Midbrain (tissue), 1 donor: ENCODE data around the gene FER1L5.
A peak's percentile ranks its signal among the peaks of the same experiment; 100 is the strongest.

Experiments used
- DNase-seq: peaks from one replicate; lab custom pipeline; 2025; lab: John Stamatoyannopoulos, UW

The FER1L5 gene

GRCh38 chr2:96642564-96643360 lies at the start of gene FER1L5:
TSS of gene FER1L5 (plus strand) at chr2:96642764. CDS start at chr2:96642837, 73 bp downstream.
- peak; percentile 30 for DNase-seq

DNA sequence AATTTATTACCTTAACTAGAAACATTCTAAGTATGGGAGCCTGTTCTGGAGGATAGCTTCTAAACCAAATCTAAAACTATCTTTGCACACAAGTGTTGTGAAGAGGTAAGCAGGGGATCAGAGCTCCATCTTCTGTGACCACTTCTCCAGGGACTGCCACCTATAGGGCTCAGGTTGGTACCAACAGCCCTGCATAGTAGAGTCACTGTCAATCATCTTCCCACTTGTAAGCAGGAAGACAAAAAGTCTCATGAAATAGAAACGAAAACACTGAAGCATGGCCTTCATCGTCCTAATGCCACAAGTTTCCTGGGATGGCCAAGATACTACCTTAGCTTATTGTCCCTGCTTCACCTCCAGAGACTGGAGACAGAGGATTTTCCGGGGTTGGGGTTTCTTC lies 48.3 kb upstream of the FER1L5 start:
- DNase-seq = no peak

DNA sequence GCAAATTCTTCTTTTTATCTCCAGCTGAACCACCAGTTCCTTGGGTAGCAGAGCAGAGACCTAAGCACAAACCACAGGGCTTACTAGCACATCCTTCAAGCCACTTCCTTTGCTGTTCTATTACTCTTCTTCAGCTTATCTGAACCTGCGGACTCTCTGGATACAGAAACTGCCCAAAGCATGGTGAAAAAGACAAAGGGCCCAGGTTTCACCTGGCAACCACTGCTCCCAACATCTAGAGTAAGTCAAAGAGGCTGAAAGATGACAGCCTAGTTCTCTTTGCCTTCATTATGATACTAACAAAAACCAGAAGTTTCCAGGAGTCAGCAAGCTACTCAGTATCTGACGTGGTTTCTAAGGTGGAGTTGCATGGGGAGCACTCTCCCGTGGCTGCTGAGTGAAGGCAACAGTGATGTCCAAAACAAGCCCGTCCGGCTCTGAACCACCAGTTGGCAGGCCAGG lies 47.8 kb upstream of the FER1L5 start:
- no peak for DNase-seq

DNA sequence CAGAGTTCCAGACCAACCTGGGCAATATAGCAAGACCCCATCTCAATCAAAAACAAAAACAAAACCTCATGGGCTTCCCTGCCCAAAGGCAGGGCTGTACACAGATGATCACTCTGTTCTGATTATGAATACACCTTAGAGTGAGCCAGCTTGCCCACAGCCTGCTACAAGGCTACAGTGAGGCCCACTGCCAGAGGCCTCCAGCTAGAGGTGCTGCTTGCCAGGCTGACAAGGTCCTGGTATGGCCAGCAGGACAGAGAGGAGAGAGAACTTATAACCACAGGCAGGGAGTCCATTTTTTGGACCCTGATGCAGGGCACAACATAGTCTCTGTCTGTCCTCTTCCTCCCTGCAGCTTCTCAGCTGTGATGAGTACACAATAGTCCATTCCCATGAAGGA lies 46.0 kb upstream of the FER1L5 start:
- no peak for DNase-seq

- no peak for DNase-seq
Observed at GRCh38 chr2:96599941-96600340, 42.6 kb upstream of the FER1L5 start.

DNA sequence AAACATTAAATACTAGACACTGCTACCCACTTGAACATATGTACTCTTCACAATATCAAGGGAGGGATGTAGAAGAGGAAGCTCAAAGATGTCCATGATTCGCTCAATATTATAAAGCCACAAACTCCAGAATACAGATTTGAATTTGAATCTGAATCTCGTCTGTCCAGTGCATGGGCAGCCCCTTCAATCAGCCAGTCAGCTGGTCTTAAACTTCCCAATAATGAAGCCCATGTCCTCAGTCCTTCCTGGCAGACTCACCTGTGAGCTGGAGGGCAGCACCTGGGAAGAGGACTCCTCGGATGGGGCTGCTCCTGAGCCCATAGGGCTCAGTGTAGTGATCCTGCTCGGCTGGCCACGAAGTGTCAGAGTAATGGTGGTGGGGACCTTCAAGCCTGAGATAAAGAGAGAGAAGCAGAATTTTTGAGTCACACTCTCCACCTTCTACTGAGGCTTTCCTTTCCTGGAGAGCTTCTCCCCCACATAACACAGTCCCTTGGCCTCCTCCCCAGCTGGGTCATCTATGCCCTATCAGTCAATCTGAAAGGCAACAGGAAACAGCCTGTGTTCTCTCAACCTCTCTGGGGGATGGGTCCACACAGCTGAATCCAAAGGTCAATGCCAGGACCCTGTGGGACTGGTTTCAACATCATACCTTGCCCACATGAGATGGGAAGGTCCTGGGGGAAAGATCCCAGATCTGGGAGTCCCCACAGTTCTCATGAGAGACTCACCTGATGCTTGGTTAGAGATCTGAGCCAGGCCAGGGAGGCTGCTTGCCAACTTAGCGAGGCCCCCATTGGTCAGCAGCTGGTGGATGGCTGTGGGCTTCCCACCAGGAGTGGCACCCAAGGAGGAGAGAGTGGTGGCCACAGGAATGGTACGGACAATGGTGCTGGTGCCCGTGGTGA lies 40.9 kb upstream of the FER1L5 start:
- DNase-seq = no peak

DNA sequence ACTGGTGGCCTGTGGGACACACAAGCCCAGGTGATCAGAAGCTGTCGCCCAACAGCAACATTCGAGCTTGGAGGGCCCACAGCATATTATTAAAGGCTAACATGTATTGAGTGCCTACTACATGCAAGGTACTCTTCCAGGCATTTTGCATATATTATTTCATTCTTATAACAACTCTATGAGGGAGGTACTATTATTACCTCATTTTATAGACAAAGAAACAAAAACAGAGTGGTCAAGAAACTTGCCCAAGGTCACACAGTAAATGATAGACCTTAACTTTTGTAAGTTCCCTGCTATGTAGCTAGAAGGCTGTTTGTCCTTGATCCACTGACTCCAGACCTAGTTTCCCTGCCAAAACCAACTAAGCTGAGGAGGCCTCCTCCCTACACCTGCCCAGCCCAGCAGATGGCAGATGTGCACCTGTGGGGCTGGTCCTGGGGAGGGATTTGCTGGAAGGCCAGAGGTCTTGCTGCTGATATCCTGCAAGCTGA lies 40.2 kb upstream of the FER1L5 start:
- no peak for DNase-seq

DNA sequence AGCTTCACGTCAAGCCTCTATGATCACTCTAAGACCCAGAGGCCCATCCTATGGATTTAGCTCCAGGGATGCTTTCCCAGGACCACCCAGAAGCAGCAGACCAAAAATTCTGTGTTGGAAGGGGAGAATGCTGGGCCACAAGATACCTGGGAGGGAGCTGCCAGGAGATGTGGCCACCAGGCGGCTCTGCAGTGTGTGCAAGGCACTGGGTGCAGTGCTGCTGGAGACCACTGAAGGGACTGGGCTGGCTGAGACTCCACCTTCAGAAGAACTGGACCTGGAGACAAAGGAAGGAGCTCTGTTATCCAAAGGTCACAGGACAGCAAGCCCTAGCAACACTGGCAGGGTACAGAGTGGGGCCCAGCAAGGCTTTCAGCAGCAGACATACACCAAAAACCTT lies 38.5 kb upstream of the FER1L5 start:
- DNase-seq = no peak

- DNase-seq = no peak
Observed at GRCh38 chr2:96608469-96609455, 33.8 kb upstream of the FER1L5 start.

DNA sequence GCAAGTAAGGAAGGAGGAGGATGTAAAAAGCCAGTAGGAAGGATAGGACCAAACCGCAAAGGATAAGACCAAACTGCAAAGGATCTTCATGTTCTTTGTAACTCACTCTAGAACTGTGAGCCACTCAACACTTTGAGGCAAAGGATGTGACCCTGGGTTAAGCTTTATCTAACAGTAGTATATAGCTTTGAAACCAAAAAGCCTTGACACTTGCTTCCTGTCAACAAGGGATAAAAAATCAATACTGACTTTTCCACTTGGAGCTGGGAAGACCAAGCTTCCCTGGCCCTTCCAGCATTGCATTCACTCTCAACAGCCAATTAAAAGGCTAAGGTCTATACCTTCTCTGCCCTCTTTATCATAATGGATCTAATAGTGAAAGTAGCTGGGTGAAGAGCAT lies 26.4 kb upstream of the FER1L5 start:
- no peak for DNase-seq

GRCh38 chr2:96616535-96616934 lies 26.0 kb upstream of the FER1L5 start:
- DNase-seq = no peak

DNA sequence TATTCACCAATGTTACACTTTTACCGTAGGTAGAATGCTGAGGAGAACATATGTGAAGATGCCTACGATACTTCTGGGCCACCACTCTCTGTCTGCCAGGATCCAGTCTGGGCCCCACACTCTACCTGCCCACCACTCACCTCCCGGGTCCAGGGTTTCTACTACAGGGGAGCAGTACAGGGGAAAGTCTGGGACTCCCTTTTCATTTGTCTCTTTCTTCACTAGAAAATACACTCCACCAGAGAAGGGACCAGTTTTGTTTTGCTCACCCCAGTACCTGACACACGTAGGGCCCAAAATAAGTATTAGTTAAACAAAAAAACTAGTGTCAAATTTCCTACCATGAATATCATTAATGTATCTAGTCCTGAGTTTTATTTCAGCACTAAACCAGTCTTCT lies 25.6 kb upstream of the FER1L5 start:
- no peak for DNase-seq

DNA sequence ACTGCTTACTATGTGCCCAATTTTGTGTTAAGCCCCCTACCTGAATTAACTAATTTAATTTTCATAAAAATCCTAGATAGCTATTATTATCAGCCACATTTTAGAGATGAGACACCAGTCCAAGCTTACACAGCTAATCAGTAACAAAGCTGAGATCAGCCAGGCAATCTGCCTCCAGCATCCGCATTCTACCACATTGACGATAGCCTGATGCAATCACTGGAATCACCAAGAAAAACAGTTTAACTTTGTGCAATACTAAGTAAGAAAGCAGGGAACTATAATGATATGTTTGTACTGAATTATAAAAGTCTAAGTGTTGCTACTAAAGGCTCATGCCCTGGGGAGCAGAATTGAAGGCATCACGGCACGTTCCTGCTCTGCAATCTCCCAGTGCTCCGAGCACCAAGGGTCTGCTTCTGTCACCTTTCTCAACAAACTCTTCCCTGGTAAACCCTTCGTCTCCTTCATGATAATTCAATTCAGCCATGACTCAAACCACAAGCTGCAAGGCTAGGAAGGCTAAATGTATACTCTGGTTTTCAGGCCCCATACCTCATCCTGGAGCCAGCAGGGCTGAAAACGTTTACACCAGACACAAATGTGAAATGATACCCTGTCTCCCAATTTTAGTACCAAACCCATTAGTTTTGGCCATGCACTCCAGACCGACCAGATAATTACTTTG lies 23.8 kb upstream of the FER1L5 start:
- no peak for DNase-seq

DNA sequence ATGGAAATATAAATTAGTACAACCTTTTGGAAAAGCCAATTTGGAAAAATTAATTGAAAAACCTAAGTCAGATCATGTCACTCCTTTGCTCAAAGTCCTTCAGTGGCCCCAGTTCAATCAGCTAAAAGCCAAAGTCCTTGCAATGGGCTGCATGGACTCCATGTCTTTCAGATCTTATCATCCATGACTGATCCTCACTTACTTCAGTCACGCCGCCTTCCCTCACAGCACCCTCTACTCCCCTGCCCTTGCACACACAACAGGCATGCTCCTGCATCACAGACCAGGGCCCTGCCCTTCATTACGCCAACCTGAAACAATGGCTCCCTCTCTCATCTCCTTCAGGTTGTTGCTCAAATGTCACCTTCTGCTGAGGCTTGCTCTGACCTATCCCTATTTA lies 20.0 kb upstream of the FER1L5 start:
- no peak for DNase-seq

DNA sequence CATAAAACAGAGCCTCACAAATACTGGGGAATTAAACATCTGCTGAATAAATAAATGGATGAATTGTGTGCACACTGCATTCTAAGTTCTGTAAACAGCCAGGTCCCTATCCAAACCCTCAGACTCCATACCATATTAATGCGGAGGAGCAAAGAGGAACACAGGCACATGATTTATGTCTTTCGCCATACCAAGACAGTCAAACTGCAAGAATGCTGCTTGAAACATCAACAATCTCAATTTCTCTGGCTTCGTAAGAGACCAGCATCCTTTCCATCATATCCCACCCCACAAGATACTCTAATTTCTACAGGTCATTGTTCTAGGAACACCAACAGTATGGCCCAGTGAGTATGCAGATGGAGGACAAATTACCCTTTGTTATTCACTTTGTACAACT lies 19.4 kb upstream of the FER1L5 start:
- no peak for DNase-seq

DNA sequence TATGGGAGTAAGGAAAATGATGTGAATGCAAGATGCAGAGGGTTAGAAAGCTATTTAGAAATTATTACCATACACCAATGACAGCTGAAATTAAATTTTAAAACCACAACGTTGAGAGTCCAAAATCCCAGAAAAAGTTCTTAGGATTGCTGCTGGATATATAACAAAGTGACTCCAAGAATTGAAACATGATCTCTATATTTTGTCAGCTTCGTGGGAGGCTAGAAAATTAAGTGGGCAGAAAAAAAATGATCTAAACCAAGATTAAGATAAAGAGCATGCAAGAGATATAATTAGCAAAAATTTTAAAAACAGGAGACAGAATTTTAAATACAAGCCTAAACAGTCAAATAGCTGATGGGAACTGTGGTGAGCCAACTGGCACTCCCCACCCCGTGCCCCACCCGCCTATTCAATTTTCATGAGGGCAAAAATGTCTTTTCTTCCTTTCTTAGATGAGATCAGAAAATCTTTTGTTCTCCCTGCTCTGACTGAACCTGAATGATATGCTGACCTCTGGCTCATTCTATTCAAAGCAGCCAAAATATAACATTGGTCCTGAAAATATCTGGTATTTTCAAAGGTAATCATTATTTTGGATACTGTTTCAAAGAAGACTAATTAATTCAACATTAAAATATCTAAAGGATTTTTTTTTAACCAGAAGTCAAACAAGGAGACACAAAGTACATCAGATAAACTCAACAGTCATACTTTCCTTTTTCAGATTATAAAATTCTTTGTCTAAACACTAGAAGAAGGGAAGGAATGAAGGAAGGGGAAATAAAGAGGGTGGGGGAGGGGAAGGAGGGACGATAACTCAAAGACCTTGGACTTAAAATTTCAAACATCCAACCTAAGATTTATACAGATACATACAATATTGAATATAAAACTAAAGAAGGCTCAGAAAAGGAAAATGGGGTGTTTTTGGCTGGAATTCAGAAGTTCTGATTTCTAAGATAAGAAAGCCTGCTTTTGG lies 16.7 kb upstream of the FER1L5 start:
- no peak for DNase-seq

DNA sequence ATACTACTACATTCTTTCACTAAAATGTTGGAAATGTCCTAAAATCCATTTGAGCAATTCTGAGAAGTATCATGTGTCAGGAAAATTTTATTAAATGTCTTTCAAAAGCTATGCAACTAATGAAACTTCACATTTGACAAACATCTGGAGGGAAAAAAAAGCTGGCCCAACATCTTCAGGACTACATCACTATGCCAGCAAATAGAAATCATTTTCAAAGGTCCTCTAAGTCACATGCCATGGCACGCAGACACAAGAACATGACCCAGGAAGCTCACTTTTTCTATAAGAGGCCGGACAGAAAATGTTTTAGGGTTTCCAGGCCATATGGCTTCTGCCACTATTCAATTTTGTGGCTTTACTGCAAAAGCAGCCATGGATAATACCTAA lies 16.0 kb upstream of the FER1L5 start:
- no peak for DNase-seq

GRCh38 chr2:96631804-96632435 lies 10.6 kb upstream of the FER1L5 start:
- no peak for DNase-seq

DNA sequence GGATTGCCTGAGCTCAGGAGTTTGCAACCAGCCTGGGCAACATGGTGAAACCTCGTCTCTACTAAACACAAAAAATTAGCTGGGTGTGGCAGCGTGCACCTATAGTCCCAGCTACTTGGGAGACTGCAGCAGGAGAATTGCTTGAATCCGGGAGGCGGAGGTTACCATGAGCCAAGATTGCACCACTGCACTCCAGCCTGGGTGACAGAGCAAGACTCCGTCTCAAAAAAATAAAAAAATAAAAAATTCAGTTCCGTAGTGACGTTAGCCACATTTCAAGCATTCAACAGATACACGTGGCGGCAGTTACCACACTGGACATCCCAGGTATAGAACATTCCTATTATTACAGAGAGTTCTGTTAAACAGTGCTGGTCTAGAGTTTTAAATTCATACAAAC lies 8.9 kb upstream of the FER1L5 start:
- DNase-seq = no peak
